Mammary epithelial cell (primary cell): ENCODE results near the gene CCDC88C.

ENCODE experiments used
- CTCF ChIP-seq, 2 donors: IDR thresholded peaks in 1 of 2; conservative IDR thresholded peaks in 1 of 2; 2 replicates each; pipeline ENCODE4 v1.5.1; 2011 to 2012; ENCODE audit warnings: inconsistent platforms in 2 of 2, low read length in 2 of 2, mild to moderate bottlenecking in 2 of 2, control low read depth in 1 of 2, low read depth in 1 of 2; ENCODE audit not compliant: insufficient read depth in 1 of 2; ENCODE audit errors: extremely low read depth in 1 of 2
- EZH2 ChIP-seq: IDR thresholded peaks from 2 replicates; pipeline ENCODE4 v1.6.1; 2012; ENCODE audit warnings: low read length, inconsistent platforms, borderline replicate concordance

DNA sequence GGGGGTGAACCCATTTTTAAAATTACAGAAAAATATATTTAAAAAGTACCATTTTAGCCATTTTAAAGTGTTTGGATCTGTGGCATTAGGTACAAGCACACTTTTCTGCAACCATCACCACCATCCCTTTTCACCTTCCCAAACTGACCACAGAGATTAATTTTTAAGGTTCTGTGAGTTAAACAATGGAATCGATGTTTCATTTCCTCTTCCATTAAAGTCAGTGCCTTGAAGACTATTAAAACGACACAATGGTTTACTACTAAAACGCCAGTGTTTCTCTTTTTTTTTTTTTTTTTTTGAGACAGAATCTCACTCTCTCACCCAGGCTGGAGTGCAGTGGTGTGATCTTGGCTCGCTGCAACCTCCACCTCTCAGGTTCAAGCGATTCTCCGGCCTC is 95.0 kb downstream of the CCDC88C start:
- TF ChIP-seq CTCF (conservative IDR thresholded peaks at IDR 0.05 in 1 of 2, IDR thresholded peaks at IDR 0.05 in 1 of 2; ENCODE audit: extremely low read depth in 1 of 2, insufficient read depth in 1 of 2, low read depth in 1 of 2, low read length in 2 of 2), result no peak
- no peak for TF ChIP-seq EZH2
